Endodermal cell (in vitro differentiated cells): Measurements from ENCODE around the gene DYNC2H1. TPM values are rescaled to one million over a fixed set of nuclear protein-coding genes. Genes with fewer than 3 reads are reported as not detected.

Experiments
- DNase-seq: peaks from one replicate; pipeline ENCODE4 v3.0.0-alpha.2; 2017
- H3K27ac ChIP-seq: 2 replicates; pipeline ENCODE4 v1.5.1; 2013; ENCODE audit warnings: mild to moderate bottlenecking, low read depth, low read length, moderate library complexity
- H3K27me3 ChIP-seq: 2 replicates; pipeline ENCODE4 v1.6.1; 2013; ENCODE audit warnings: mild to moderate bottlenecking, low read length, moderate library complexity; ENCODE audit not compliant: insufficient read depth, control insufficient read depth, poor library complexity, severe bottlenecking
- H3K36me3 ChIP-seq: 2 replicates; pipeline ENCODE4 v1.7.0; 2013; ENCODE audit warnings: mild to moderate bottlenecking, low read length, moderate library complexity; ENCODE audit not compliant: control insufficient read depth, insufficient read depth
- H3K4me1 ChIP-seq: one replicate; pipeline ENCODE4 v1.7.0; 2013; ENCODE audit warnings: low read length; ENCODE audit not compliant: control insufficient read depth, insufficient read depth
- H3K4me3 ChIP-seq: 2 replicates; pipeline ENCODE4 v1.5.1; 2013; ENCODE audit warnings: mild to moderate bottlenecking, low read length, moderate library complexity
- H3K9ac ChIP-seq: 2 replicates; pipeline ENCODE4 v1.6.1; 2013; ENCODE audit warnings: mild to moderate bottlenecking, low read length, moderate library complexity; ENCODE audit not compliant: poor library complexity, severe bottlenecking; ENCODE audit errors: extremely low read depth
- H3K9me3 ChIP-seq: 2 replicates; pipeline ENCODE4 v1.6.1; 2013; ENCODE audit warnings: mild to moderate bottlenecking, low read length, moderate library complexity; ENCODE audit not compliant: control insufficient read depth
- H3K27ac Mint-ChIP-seq: 2 replicates; pipeline ENCODE4 v1.8.0; 2020; ENCODE audit warnings: mixed read lengths
- H3K27me3 Mint-ChIP-seq: 2 replicates; pipeline ENCODE4 v1.8.0; 2021; ENCODE audit warnings: mild to moderate bottlenecking, mixed read lengths; ENCODE audit not compliant: insufficient read depth
- H3K36me3 Mint-ChIP-seq: 2 replicates; pipeline ENCODE4 v1.8.0; 2020; ENCODE audit warnings: low read depth, mixed read lengths
- H3K4me1 Mint-ChIP-seq: 2 replicates; pipeline ENCODE4 v1.8.0; 2020; ENCODE audit warnings: mixed read lengths
- H3K4me3 Mint-ChIP-seq: 2 replicates; pipeline ENCODE4 v1.8.0; 2020; ENCODE audit warnings: mild to moderate bottlenecking, moderate library complexity, mixed read lengths
- H3K9me3 Mint-ChIP-seq: 2 replicates; pipeline ENCODE4 v1.8.0; 2020; ENCODE audit warnings: mild to moderate bottlenecking, mixed read lengths
- CTCF ChIP-seq: fragments of 200-600 bp; sonication (generic); conservative IDR thresholded peaks from 2 replicates; pipeline ENCODE4 v1.5.0; 2021; ENCODE audit warnings: antibody characterized with exemption, mild to moderate bottlenecking
- whole genome bisulfite sequencing, 2 experiments: methylation state at CpG; one replicate each; pipeline versions ENCODE4 v1.1.5 to v1.1.7; 2013; ENCODE audit warnings: missing lambda C conversion rate in 2 of 2, mixed read lengths in 1 of 2; ENCODE audit not compliant: insufficient coverage in 1 of 2, insufficient read length in 1 of 2; 5-methylcytosine and 5-hydroxymethylcytosine counted together
- total RNA-seq, 2 donors: library from RNA; stranded (reverse); fragmentation: NEBNext Ultra II Directional in 1 of 2; extraction: Animal tissue kit (Norgen Biotek cat#: 25700) in 1 of 2; gene quantifications; 2 replicates in 1 of 2; 3 replicates in 1 of 2; pipeline ENCODE4 v1.2.1, GENCODE V29; 2021

DYNC2H1 gene
- total RNA-seq, 2 donors from 2014 or later: 21.1 to 31.9 TPM

GRCh38 chr11:103434073-103434411 is 324.8 kb downstream of the DYNC2H1 start:
- Histone ChIP-seq H3K9me3 (no peaks in the 10 kb centered on the region), H3K4me3 (no peak overlapping the region), H3K27me3 (no peaks in the 10 kb centered on the region), H3K9ac (no peak overlapping the region), H3K27ac (no peak overlapping the region), H3K4me1 (no peaks in the 10 kb centered on the region), H3K36me3 (no peaks in the 10 kb centered on the region)
- 45 to 58% methylated on average over 1 of the region's 1 CpG for WGBS, 2 experiments
- Mint-ChIP-seq H3K27me3 (no peaks in the 10 kb centered on the region), H3K36me3 (no peaks in the 10 kb centered on the region), H3K4me1 (peaks cover 5% of the 10 kb centered on the region), H3K4me3 (no peak overlapping the region), H3K9me3 (no peaks in the 10 kb centered on the region), H3K27ac (no peak overlapping the region)
- no peak for TF ChIP-seq CTCF
- no peak for DNase-seq

GRCh38 chr11:103436131-103436770 is 327.0 kb downstream of the DYNC2H1 start:
- Histone ChIP-seq H3K27ac (no peak overlapping the region), H3K36me3 (no peaks in the 10 kb centered on the region), H3K9ac (no peak overlapping the region), H3K27me3 (no peaks in the 10 kb centered on the region), H3K4me1 (no peaks in the 10 kb centered on the region), H3K9me3 (no peaks in the 10 kb centered on the region), H3K4me3 (no peak overlapping the region)
- peaks cover 5% of the 10 kb centered on the region for H3K4me1 Mint-ChIP-seq
- WGBS, 2 experiments: 86 to 100% methylated on average over 3 of the region's 3 CpGs
- no peaks in the 10 kb centered on the region for H3K36me3 Mint-ChIP-seq
- H3K27me3 Mint-ChIP-seq: no peaks in the 10 kb centered on the region
- H3K4me3 Mint-ChIP-seq: no peak overlapping the region
- no peak for TF ChIP-seq CTCF
- no peaks in the 10 kb centered on the region for H3K9me3 Mint-ChIP-seq
- DNase-seq: no peak
- no peak overlapping the region for H3K27ac Mint-ChIP-seq

- Histone ChIP-seq H3K27me3 (no peaks in the 10 kb centered on the region), H3K9ac (no peak overlapping the region), H3K4me3 (no peak overlapping the region), H3K36me3 (no peaks in the 10 kb centered on the region), H3K9me3 (no peaks in the 10 kb centered on the region), H3K4me1 (no peaks in the 10 kb centered on the region), H3K27ac (no peak overlapping the region)
- Mint-ChIP-seq H3K4me1 (no peaks in the 10 kb centered on the region), H3K36me3 (no peaks in the 10 kb centered on the region), H3K27me3 (no peaks in the 10 kb centered on the region), H3K4me3 (no peak overlapping the region), H3K9me3 (no peaks in the 10 kb centered on the region), H3K27ac (no peak overlapping the region)
- 88 to 93% methylated on average over 3 to 5 of the region's 5 CpGs for WGBS, 2 experiments
- DNase-seq: no peak
- TF ChIP-seq CTCF: no peak
These were observed 331.8 kb downstream of the DYNC2H1 start for GRCh38 chr11:103441021-103441420.
